ENCODE results near the gene LYVE1. TPM values are rescaled to one million over a fixed set of nuclear protein-coding genes. Genes with fewer than 3 reads are reported as not detected.
"Not testable (repeated sequence)": the region's sequence is repeated elsewhere in the genome, so short reads cannot be mapped to it uniquely, and the experiment has no call there.

The LYVE1 gene
- total RNA-seq, 1 donor = not detected

DNA sequence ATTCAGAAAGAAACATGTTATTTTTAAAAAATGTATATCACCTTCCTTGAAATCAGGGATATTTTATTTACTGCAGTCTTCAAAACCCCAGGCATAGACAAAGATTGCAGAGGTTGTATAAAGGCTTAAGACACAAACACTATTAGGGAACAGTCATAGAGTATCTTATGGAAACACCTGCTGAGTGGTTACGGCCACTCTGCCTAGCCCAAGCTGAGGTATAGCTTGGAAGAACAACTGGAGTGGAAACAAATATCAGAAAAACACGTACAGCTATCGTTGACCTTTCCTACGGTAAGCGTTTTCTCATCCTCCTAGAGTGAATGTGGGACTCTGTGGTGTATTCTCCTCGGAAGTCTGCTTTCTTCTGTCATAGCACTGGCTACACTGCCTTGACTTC lies 30.4 kb upstream of the LYVE1 start:
- H3K79me2 ChIP-seq (ENCODE audit: insufficient read depth, low read length) = no peaks in the 10 kb centered on the region
- TF ChIP-seq, protein P1, sequence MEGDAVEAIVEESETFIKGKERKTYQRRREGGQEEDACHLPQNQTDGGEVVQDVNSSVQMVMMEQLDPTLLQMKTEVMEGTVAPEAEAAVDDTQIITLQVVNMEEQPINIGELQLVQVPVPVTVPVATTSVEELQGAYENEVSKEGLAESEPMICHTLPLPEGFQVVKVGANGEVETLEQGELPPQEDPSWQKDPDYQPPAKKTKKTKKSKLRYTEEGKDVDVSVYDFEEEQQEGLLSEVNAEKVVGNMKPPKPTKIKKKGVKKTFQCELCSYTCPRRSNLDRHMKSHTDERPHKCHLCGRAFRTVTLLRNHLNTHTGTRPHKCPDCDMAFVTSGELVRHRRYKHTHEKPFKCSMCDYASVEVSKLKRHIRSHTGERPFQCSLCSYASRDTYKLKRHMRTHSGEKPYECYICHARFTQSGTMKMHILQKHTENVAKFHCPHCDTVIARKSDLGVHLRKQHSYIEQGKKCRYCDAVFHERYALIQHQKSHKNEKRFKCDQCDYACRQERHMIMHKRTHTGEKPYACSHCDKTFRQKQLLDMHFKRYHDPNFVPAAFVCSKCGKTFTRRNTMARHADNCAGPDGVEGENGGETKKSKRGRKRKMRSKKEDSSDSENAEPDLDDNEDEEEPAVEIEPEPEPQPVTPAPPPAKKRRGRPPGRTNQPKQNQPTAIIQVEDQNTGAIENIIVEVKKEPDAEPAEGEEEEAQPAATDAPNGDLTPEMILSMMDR (IDR thresholded peaks at IDR 0.05; ENCODE audit: extremely low read depth, low read depth, low read length) = no peak
- H3K4me2 ChIP-seq (ENCODE audit: insufficient read depth, low read length) = no peak overlapping the region
- H2AFZ ChIP-seq (ENCODE audit: low read length) = no peak overlapping the region
- DNase-seq (ENCODE audit: insufficient read length, low spot score, missing footprints) = no peak
- H3K36me3 ChIP-seq (ENCODE audit: insufficient read depth, low read length) = no peaks in the 10 kb centered on the region
- no peak overlapping the region for H3K4me3 ChIP-seq (ENCODE audit: insufficient read depth, low read length)
- H3K4me1 ChIP-seq (ENCODE audit: insufficient read depth, low read length) = no peaks in the 10 kb centered on the region
- H4K20me1 ChIP-seq (ENCODE audit: insufficient read depth, low read length) = no peaks in the 10 kb centered on the region
- H3K27ac ChIP-seq (ENCODE audit: low read depth, low read length) = no peak overlapping the region
- H3K9me3 ChIP-seq (ENCODE audit: low read depth, low read length) = no peaks in the 10 kb centered on the region
- H3K27me3 ChIP-seq (ENCODE audit: insufficient read depth, low read length) = no peaks in the 10 kb centered on the region

DNA sequence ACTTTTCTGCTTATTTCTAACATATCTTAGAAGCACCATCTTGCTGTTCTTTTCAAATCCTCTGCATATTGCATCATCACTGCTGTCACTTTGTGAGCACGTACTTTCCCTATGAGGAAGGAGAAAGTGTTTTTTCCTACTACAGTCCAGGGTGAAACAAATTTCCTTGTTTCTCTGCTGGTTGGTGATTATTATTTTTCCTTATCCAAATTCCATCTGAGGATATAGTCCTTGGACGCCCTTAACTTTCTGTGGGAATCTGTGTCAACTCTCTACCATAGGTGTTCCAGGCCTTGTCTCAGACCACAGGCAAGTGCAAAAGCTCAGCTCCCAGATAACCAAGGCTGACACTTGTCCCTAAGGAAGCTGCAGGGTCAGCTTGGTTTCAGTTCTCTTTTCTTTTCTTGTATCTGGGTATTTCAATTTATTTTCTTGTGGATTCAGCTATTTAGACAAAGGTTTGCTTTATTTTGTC lies 29.4 kb upstream of the LYVE1 start:
- TF ChIP-seq, protein P1 (IDR thresholded peaks at IDR 0.05; ENCODE audit: extremely low read depth, low read depth, low read length) = no peak
- no peaks in the 10 kb centered on the region for H4K20me1 ChIP-seq (ENCODE audit: insufficient read depth, low read length)
- H3K27me3 ChIP-seq (ENCODE audit: insufficient read depth, low read length) = no peaks in the 10 kb centered on the region
- H3K9me3 ChIP-seq (ENCODE audit: low read depth, low read length) = no peaks in the 10 kb centered on the region
- DNase-seq (ENCODE audit: insufficient read length, low spot score, missing footprints) = no peak
- no peaks in the 10 kb centered on the region for H3K79me2 ChIP-seq (ENCODE audit: insufficient read depth, low read length)
- no peak overlapping the region for H3K4me3 ChIP-seq (ENCODE audit: insufficient read depth, low read length)
- H2AFZ ChIP-seq (ENCODE audit: low read length) = no peak overlapping the region
- no peak overlapping the region for H3K4me2 ChIP-seq (ENCODE audit: insufficient read depth, low read length)
- peaks cover 4% of the 10 kb centered on the region for H3K4me1 ChIP-seq (ENCODE audit: insufficient read depth, low read length)
- H3K36me3 ChIP-seq (ENCODE audit: insufficient read depth, low read length) = no peaks in the 10 kb centered on the region
- no peak overlapping the region for H3K27ac ChIP-seq (ENCODE audit: low read depth, low read length)

DNA sequence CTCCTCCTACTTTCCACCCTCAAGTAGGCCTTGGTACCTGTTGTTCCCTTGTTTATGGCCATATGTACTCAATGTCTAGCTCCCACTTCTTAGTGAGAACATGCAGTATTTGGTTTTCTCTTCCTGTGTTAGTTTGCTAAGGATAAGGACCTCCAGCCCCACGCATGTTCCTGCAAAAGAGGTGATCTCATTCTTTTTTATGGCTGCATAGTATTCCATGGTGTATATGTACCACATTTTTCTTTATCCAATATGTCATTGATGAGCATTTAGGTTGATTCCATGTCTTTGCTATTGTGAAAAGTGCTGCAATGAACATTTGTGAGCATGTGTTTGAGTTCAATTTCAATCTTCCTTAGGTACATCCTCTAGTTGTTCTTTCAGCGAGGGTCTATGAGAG lies 27.4 kb upstream of the LYVE1 start:
- peaks cover 23% of the 10 kb centered on the region for H3K4me1 ChIP-seq (ENCODE audit: insufficient read depth, low read length)
- H3K79me2 ChIP-seq (ENCODE audit: insufficient read depth, low read length); H3K27me3 ChIP-seq (ENCODE audit: insufficient read depth, low read length); H3K36me3 ChIP-seq (ENCODE audit: insufficient read depth, low read length); H3K9me3 ChIP-seq (ENCODE audit: low read depth, low read length); H3K4me2 ChIP-seq (ENCODE audit: insufficient read depth, low read length); DNase-seq (ENCODE audit: insufficient read length, low spot score, missing footprints); H2AFZ ChIP-seq (ENCODE audit: low read length); H3K27ac ChIP-seq (ENCODE audit: low read depth, low read length); H4K20me1 ChIP-seq (ENCODE audit: insufficient read depth, low read length); H3K4me3 ChIP-seq (ENCODE audit: insufficient read depth, low read length): not testable (repeated sequence)

DNA sequence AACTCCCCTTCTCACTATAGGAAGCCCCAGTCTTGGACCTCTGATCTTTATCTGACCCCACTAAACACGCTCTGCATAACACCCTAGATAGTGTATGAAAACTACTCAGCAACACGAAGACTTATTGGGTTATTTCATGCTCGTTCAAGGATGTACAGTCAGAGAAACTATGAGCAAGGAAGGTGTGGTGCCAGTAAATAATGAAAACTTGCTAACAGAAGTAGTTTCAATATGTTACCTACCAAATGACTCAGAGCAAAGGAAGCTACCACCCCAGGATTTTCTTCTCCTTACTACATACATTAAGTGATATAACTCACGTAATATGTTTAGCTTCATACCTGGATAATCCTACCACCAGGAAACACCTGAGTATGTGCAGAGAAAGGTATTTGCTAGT lies 25.9 kb upstream of the LYVE1 start:
- H4K20me1 ChIP-seq (ENCODE audit: insufficient read depth, low read length) = no peaks in the 10 kb centered on the region
- no peaks in the 10 kb centered on the region for H3K9me3 ChIP-seq (ENCODE audit: low read depth, low read length)
- peaks cover 26% of the 10 kb centered on the region for H3K4me1 ChIP-seq (ENCODE audit: insufficient read depth, low read length)
- no peak overlapping the region for H3K4me2 ChIP-seq (ENCODE audit: insufficient read depth, low read length)
- H3K4me3 ChIP-seq (ENCODE audit: insufficient read depth, low read length) = no peak overlapping the region
- DNase-seq (ENCODE audit: insufficient read length, low spot score, missing footprints) = no peak
- no peaks in the 10 kb centered on the region for H3K36me3 ChIP-seq (ENCODE audit: insufficient read depth, low read length)
- no peak overlapping the region for H3K27ac ChIP-seq (ENCODE audit: low read depth, low read length)
- no peak overlapping the region for H2AFZ ChIP-seq (ENCODE audit: low read length)
- no peaks in the 10 kb centered on the region for H3K79me2 ChIP-seq (ENCODE audit: insufficient read depth, low read length)
- no peaks in the 10 kb centered on the region for H3K27me3 ChIP-seq (ENCODE audit: insufficient read depth, low read length)
- TF ChIP-seq, protein P1 (IDR thresholded peaks at IDR 0.05; ENCODE audit: extremely low read depth, low read depth, low read length) = no peak
